NCI-H510A (cell line): Measurements from ENCODE around the gene LIPF.
"Not testable (repeated sequence)": the region's sequence is repeated elsewhere in the genome, so short reads cannot be mapped to it uniquely, and the experiment has no call there.

ENCODE experiments used
- DNase-seq: peaks from one replicate; lab custom pipeline; 2025; lab: John Stamatoyannopoulos, UW

LIPF gene

GRCh38 chr10:88664142-88664541, at the start of gene LIPF:
TSS of gene LIPF (plus strand) at chr10:88664442. CDS start at chr10:88667298, 2,856 bp downstream.
- DNase-seq, result no peak

- no peak for DNase-seq
These were observed 47.8 kb upstream of the LIPF start for GRCh38 chr10:88616250-88616977.

- DNase-seq, result no peak
These were observed 46.4 kb upstream of the LIPF start for GRCh38 chr10:88617772-88618300.

GRCh38 chr10:88618496-88618895, 45.7 kb upstream of the LIPF start:
- no peak for DNase-seq

GRCh38 chr10:88620441-88620840, 43.8 kb upstream of the LIPF start:
- DNase-seq, result no peak

- DNase-seq, result no peak
These were observed 40.4 kb upstream of the LIPF start for GRCh38 chr10:88623835-88624234.

- DNase-seq, result no peak
These were observed 39.4 kb upstream of the LIPF start for GRCh38 chr10:88624840-88625239.

GRCh38 chr10:88640186-88640585, 24.1 kb upstream of the LIPF start:
- no peak for DNase-seq

GRCh38 chr10:88642209-88642608, 22.0 kb upstream of the LIPF start:
- DNase-seq, result no peak

- no peak for DNase-seq
These were observed 21.3 kb upstream of the LIPF start for GRCh38 chr10:88642963-88643362.

GRCh38 chr10:88647061-88647615, 17.1 kb upstream of the LIPF start:
- no peak for DNase-seq

- DNase-seq, result no peak
These were observed 13.1 kb upstream of the LIPF start for GRCh38 chr10:88651101-88651551.

GRCh38 chr10:88652616-88653015, 11.6 kb upstream of the LIPF start:
- DNase-seq, result no peak

- no peak for DNase-seq
These were observed 6.3 kb upstream of the LIPF start for GRCh38 chr10:88657901-88658300.

GRCh38 chr10:88659725-88660597, 4.3 kb upstream of the LIPF start:
- DNase-seq, result no peak

- no peak for DNase-seq
These were observed 3.7 kb upstream of the LIPF start for GRCh38 chr10:88660598-88660884.

GRCh38 chr10:88661018-88661417, 3.2 kb upstream of the LIPF start:
- DNase-seq, result no peak

- DNase-seq, result no peak
These were observed 2.7 kb upstream of the LIPF start for GRCh38 chr10:88661577-88661976.

- not testable (repeated sequence) for DNase-seq
These were observed 1.1 kb upstream of the LIPF start for GRCh38 chr10:88663153-88663552.

GRCh38 chr10:88668465-88668864, 4.2 kb downstream of the LIPF start:
- DNase-seq, result no peak

- no peak for DNase-seq
These were observed 6.3 kb downstream of the LIPF start for GRCh38 chr10:88670497-88670896.

- DNase-seq, result no peak
These were observed 7.8 kb downstream of the LIPF start for GRCh38 chr10:88672041-88672440.
